NCI-H526 treated with DMSO at 0.1 percent for 48 hours (cell line): ENCODE measurements around the gene EGFR.

Source experiments
- DNase-seq: peaks from one replicate; lab custom pipeline; 2025; lab: John Stamatoyannopoulos, UW

The EGFR gene

GRCh38 chr7:55250313-55250712 lies 231.5 kb downstream of the EGFR start:
- peak; percentile 5 for DNase-seq

- no peak for DNase-seq
Measured at GRCh38 chr7:55251313-55251712, 232.5 kb downstream of the EGFR start.

- DNase-seq = no peak
Measured at GRCh38 chr7:55251911-55252310, 233.1 kb downstream of the EGFR start.

GRCh38 chr7:55252386-55252785 lies 233.6 kb downstream of the EGFR start:
- DNase-seq = no peak

- DNase-seq = no peak
Measured at GRCh38 chr7:55253188-55253587, 234.4 kb downstream of the EGFR start.

- DNase-seq = no peak
Measured at GRCh38 chr7:55254242-55254595, 235.4 kb downstream of the EGFR start.

GRCh38 chr7:55254596-55255495 lies 236.0 kb downstream of the EGFR start:
- peak; percentile 33 for DNase-seq

- peak; percentile 30 for DNase-seq
Measured at GRCh38 chr7:55255496-55256445, 237.0 kb downstream of the EGFR start.

GRCh38 chr7:55258631-55259030 lies 239.8 kb downstream of the EGFR start:
- DNase-seq = no peak

- DNase-seq = no peak
Measured at GRCh38 chr7:55260171-55260570, 241.4 kb downstream of the EGFR start.

GRCh38 chr7:55260676-55261385 lies 242.0 kb downstream of the EGFR start:
- no peak for DNase-seq
